PC-3 (cell line): ENCODE measurements around the gene TLR6. TPM values are rescaled to one million over a fixed set of nuclear protein-coding genes. Genes with fewer than 3 reads are reported as not detected.

Experiments used
- ATAC-seq: fragments of 200-7000 bp; cut with Tn5 transposase; 2 replicates; pipeline ENCODE4 v1.9.1; 2020; ENCODE audit warnings: mild to moderate bottlenecking, moderate library complexity
- BruUV-seq: library from RNA; stranded (reverse); fragments of 400-500 nt; replicated peaks from 2 replicates; lab custom pipeline; 2021; lab: Mats Ljungman, UMichigan
- CTCF ChIA-PET: fragments of 300-600 bp; sonication (Branson Sonifier 250); formaldehyde crosslinking; loops from one replicate; lab custom pipeline; 2022; ENCODE audit warnings: antibody characterized with exemption; lab: Charles Lee
- POLR2A ChIA-PET: fragments of 300-600 bp; sonication (Branson Sonifier 250); formaldehyde crosslinking; loops from one replicate; lab custom pipeline; 2022; ENCODE audit warnings: antibody characterized with exemption; ENCODE audit not compliant: unreplicated experiment; lab: Charles Lee
- DNase-seq: peaks from one replicate; pipeline ENCODE4 v3.0.0-alpha.2; 2015
- H2AFZ ChIP-seq: fragments of 300-600 bp; sonication (generic); 2 replicates; pipeline ENCODE4 v1.6.0; 2016; ENCODE audit warnings: antibody characterized with exemption, low read length
- H3F3A ChIP-seq: fragments of 300-600 bp; sonication (generic); one replicate; pipeline ENCODE4 v1.6.0; 2017; ENCODE audit warnings: antibody characterized with exemption, low read length, control low read depth, mild to moderate bottlenecking; ENCODE audit not compliant: unreplicated experiment
- H3K27ac ChIP-seq: fragments of 300-600 bp; sonication (generic); 2 replicates; pipeline ENCODE4 v1.5.1; 2016; ENCODE audit warnings: mild to moderate bottlenecking, low read length
- H3K27me3 ChIP-seq: fragments of 300-600 bp; sonication (generic); 2 replicates; pipeline ENCODE4 v1.6.1; 2016; ENCODE audit warnings: low read length, mixed read lengths
- H3K36me3 ChIP-seq: fragments of 300-600 bp; sonication (generic); 2 replicates; pipeline ENCODE4 v1.6.1; 2016; ENCODE audit warnings: low read depth, mixed run types, low read length, mixed read lengths
- H3K4me1 ChIP-seq: fragments of 300-600 bp; sonication (generic); 2 replicates; pipeline ENCODE4 v1.5.1; 2016; ENCODE audit warnings: low read length; ENCODE audit not compliant: insufficient read depth
- H3K4me2 ChIP-seq: fragments of 300-600 bp; sonication (generic); 2 replicates; pipeline ENCODE4 v1.6.0; 2016; ENCODE audit warnings: low read length
- H3K4me3 ChIP-seq: fragments of 300-600 bp; sonication (generic); 2 replicates; pipeline ENCODE4 v1.5.1; 2016; ENCODE audit warnings: mild to moderate bottlenecking, low read length, mixed read lengths
- H3K79me2 ChIP-seq: fragments of 300-600 bp; sonication (generic); 2 replicates; pipeline ENCODE4 v1.6.1; 2017; ENCODE audit warnings: low read length, mixed read lengths
- H3K9ac ChIP-seq: fragments of 300-600 bp; sonication (generic); 2 replicates; pipeline ENCODE4 v1.6.0; 2016; ENCODE audit warnings: mild to moderate bottlenecking, low read length
- H3K9me2 ChIP-seq: fragments of 300-600 bp; sonication (generic); replicated peaks from 2 replicates; pipeline ENCODE4 v1.6.1; 2016; ENCODE audit warnings: mixed run types, low read length, mixed read lengths
- H3K9me3 ChIP-seq: fragments of 300-600 bp; sonication (generic); 2 replicates; pipeline ENCODE4 v1.6.1; 2016; ENCODE audit warnings: low read length, mixed read lengths
- H4K20me1 ChIP-seq: fragments of 300-600 bp; sonication (generic); 2 replicates; pipeline ENCODE4 v1.6.1; 2016; ENCODE audit warnings: low read length, mixed read lengths
- EZH2 ChIP-seq: fragments of 300-600 bp; sonication (generic); IDR thresholded peaks from one replicate; pipeline ENCODE4 v1.6.1; 2017; ENCODE audit warnings: antibody characterized with exemption, mild to moderate bottlenecking, low read length; ENCODE audit not compliant: unreplicated experiment
- EZH2phosphoT487 ChIP-seq: fragments of 300-600 bp; sonication (generic); IDR thresholded peaks from 2 replicates; pipeline ENCODE4 v1.6.1; 2018; ENCODE audit warnings: mild to moderate bottlenecking, antibody characterized with exemption, low read length, borderline replicate concordance
- intact Hi-C: fragments of 100-400 bp; cut with micrococcal nuclease; formaldehyde crosslinking; loops from 2 replicates; pipeline ENCODE4 v1.9.0; 2023
- total RNA-seq: library from RNA; depleted of rRNA; stranded (reverse); fragments of >200 nt; gene quantifications from 2 replicates; pipeline ENCODE4 v1.2.3, GENCODE V29; 2014
- TF ChIP-seq, protein P1 (sequence below): fragments of 300-600 bp; sonication (generic); conservative IDR thresholded peaks from 2 replicates; pipeline ENCODE4 v1.5.1; 2017; ENCODE audit warnings: antibody characterized with exemption, low read depth, mild to moderate bottlenecking, low read length

TLR6 gene
- total RNA-seq, 1 experiment from 2014 or later: 1.2 TPM

DNA sequence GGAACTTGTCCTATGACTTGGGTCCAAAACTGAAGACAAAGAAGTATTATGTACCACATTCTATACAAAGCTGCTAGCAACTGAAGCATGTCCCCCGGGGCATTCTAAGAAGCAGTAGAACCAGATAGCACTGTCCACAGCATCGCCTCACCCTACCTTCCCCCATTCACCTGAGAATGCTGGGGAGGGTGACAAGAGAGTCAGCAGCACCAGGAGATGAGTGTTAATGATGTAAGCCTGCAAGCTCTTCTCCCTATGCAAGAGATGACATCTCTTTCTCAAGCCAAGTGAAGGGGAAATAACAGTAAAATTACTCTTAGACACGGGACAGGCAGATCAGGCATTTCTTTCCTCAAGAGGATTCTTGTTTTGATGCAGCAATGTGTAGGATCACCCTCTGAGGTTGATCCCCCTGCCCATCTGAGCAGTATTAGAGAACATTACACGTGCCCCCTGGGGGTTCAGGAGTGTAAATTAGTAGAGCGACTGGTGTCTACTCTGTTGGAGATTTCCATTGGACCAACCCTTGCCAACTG is 38.1 kb downstream of the TLR6 start:
- no peaks in the 10 kb centered on the region for H3K79me2 ChIP-seq
- peak overlapping the region; percentile 92 for H3K27ac ChIP-seq
- peaks cover 24% of the 10 kb centered on the region for H3K4me1 ChIP-seq
- POLR2A ChIA-PET: no interaction called here
- peak; percentile 48; the same call in 1 of the 2 replicates for ATAC-seq
- no peaks in the 10 kb centered on the region for H3K9me2 ChIP-seq
- no peaks in the 10 kb centered on the region for H4K20me1 ChIP-seq
- H3K4me2 ChIP-seq: peak overlapping the region; percentile 40
- CTCF ChIA-PET: no interaction called here
- no peaks in the 10 kb centered on the region for H3K27me3 ChIP-seq
- no peaks in the 10 kb centered on the region for H3K9me3 ChIP-seq
- H3K36me3 ChIP-seq: no peaks in the 10 kb centered on the region
- no peak overlapping the region for H2AFZ ChIP-seq
- intact Hi-C loops: no loop called here
- TF ChIP-seq, protein P1, sequence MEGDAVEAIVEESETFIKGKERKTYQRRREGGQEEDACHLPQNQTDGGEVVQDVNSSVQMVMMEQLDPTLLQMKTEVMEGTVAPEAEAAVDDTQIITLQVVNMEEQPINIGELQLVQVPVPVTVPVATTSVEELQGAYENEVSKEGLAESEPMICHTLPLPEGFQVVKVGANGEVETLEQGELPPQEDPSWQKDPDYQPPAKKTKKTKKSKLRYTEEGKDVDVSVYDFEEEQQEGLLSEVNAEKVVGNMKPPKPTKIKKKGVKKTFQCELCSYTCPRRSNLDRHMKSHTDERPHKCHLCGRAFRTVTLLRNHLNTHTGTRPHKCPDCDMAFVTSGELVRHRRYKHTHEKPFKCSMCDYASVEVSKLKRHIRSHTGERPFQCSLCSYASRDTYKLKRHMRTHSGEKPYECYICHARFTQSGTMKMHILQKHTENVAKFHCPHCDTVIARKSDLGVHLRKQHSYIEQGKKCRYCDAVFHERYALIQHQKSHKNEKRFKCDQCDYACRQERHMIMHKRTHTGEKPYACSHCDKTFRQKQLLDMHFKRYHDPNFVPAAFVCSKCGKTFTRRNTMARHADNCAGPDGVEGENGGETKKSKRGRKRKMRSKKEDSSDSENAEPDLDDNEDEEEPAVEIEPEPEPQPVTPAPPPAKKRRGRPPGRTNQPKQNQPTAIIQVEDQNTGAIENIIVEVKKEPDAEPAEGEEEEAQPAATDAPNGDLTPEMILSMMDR: no peak
- TF ChIP-seq EZH2phosphoT487 (no peak), EZH2 (no peak)
- DNase-seq: peak; percentile 77
- peak overlapping the region; percentile 58 for H3K9ac ChIP-seq
- H3K4me3 ChIP-seq: no peak overlapping the region
- BruUV-seq: no TSS peak
- H3F3A ChIP-seq: no peaks in the 10 kb centered on the region

DNA sequence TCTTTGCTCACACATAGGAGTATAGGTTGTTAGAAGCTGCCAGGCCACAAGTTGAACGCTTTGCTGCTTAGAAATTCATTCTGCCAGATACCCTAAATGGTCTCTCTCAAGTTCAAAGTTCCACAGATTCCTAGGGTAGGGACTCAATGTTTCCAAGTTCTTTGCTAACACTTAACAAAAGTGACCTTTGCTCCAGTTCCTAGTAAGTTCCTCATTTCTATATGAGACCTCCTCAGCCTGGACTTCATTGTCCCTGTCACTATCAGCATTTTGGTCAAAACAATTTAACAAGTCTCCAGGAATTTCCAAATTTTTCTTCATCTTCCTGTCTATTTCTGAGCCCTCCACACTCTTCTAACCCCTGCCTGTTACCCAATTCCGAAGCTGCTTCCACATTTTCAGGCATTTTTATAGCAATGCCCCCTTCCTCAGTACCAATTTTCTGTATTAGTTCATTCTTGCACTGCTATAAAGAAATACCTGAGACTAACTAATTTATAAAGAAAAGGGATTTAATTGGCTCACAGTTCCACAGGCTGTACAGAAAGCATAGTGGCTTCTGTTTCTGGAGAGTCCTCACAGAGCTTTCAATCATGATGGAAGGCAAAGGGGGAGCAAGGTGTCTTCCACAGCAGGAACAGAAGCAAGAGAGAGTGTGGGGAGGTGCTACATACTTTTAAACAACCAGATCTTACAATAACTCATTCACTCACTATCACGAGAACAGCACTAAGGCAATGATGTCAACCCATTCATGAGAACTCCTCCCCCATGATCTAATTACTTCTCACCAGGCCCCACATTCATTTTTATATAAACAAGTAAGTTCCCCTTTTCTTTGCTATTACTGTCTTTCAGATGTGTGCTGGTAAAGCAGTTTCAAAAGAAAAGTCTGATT is 40.5 kb downstream of the TLR6 start:
- Histone ChIP-seq H3K27me3 (no peaks in the 10 kb centered on the region), H3F3A (no peaks in the 10 kb centered on the region), H3K4me3 (no peak overlapping the region), H4K20me1 (no peaks in the 10 kb centered on the region), H3K4me1 (peaks cover 24% of the 10 kb centered on the region), H3K9me2 (no peaks in the 10 kb centered on the region), H3K4me2 (no peak overlapping the region), H3K79me2 (no peaks in the 10 kb centered on the region), H2AFZ (no peak overlapping the region), H3K27ac (no peak overlapping the region), H3K9ac (no peak overlapping the region), H3K9me3 (no peaks in the 10 kb centered on the region), H3K36me3 (no peaks in the 10 kb centered on the region)
- no TSS peak for BruUV-seq
- intact Hi-C loops: no loop called here
- no peak for TF ChIP-seq EZH2
- ChIA-PET POLR2A (no interaction called here), CTCF (no interaction called here)
- ATAC-seq (no peak), DNase-seq (no peak)

DNA sequence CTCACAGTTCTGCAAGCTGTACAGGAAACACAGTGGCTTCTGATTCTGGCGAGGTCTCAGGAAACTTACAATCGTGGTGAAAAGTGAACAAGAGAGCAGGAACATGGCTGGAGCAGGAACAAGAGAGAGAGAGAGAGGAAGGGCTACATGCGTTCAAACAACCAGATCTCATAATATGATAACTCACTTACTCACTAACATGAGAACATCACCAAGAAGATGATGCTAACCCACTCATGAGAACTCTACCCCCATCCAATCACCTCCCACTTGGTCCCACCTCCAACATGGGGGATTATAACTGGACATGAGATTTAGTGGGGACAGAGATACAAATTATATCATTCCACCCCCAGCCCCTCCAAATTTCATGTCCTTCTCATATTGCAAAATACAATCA is 42.2 kb downstream of the TLR6 start:
- Histone ChIP-seq H3K4me2 (no peak overlapping the region), H3F3A (no peaks in the 10 kb centered on the region), H3K9ac (no peak overlapping the region), H3K27ac (no peak overlapping the region), H3K79me2 (no peaks in the 10 kb centered on the region), H3K4me1 (peaks cover 13% of the 10 kb centered on the region), H4K20me1 (no peaks in the 10 kb centered on the region), H3K36me3 (no peaks in the 10 kb centered on the region), H3K27me3 (no peaks in the 10 kb centered on the region), H2AFZ (no peak overlapping the region), H3K9me2 (no peaks in the 10 kb centered on the region), H3K4me3 (no peak overlapping the region), H3K9me3 (no peaks in the 10 kb centered on the region)
- POLR2A ChIA-PET: interaction anchor here (0.7 kb wide), 1 partner anchor 542 kb away, joined by 3 read pairs; no protein-coding TSS in a partner anchor
- BruUV-seq: no TSS peak
- DNase-seq: no peak
- TF ChIP-seq EZH2 (no peak), EZH2phosphoT487 (no peak)
- TF ChIP-seq, protein P1: no peak
- no peak for ATAC-seq
- CTCF ChIA-PET: no interaction called here
- intact Hi-C loops: no loop called here
